Stimulated activated CD4-positive, alpha-beta T cell treated with anti-CD3 and anti-CD28 coated beads, Interleukin-12 subunit alpha, Interleukin-12 subunit beta, amount 100 ng/mL, for 24 hours (primary cell): Measurements from ENCODE around the gene TEX10.

ENCODE experiments used
- DNase-seq, 2 experiments: peaks; one replicate each; pipeline ENCODE4 v3.0.0-alpha.2; 2020; ENCODE audit warnings: low read depth in 2 of 2

TEX10 gene

DNA sequence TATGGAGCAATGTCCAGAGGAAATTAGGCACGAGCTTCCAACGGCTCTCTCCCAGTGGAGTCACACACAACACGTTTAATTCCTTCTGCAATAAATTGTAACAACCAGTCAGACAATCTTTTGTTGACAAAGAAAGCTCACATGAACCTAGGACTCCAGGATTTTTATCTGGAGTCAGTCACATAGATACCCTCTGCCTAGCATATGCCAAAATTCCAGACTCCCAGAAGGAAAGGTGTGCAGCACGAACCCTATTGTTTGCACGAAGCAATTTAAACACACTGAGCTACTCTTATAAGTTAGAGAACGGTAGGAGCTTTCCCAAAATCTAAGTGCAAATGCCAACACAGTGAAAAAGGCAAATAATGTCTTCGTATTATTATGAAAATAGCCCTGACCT lies 67.1 kb downstream of the TEX10 start:
- DNase-seq, result no peak

DNA sequence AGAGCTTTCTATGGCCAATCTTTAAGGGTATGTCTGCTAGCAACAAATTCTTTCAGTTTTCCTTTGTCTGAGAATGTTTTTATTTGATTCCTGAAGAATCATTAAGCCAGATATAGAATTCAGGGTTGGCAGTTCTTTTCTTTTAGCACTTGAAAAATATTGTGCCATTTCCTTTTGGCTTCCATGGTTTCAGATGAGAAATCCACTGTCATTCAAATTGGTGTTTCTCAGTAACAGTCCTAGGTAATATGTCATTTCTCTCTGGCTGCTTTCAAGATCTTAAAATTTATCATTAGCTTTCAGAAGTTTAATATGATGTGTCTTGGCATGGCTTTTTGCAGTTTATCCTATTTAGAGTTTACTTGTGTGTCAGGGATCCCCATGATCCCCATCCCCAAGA lies 67.7 kb downstream of the TEX10 start:
- no peak for DNase-seq

DNA sequence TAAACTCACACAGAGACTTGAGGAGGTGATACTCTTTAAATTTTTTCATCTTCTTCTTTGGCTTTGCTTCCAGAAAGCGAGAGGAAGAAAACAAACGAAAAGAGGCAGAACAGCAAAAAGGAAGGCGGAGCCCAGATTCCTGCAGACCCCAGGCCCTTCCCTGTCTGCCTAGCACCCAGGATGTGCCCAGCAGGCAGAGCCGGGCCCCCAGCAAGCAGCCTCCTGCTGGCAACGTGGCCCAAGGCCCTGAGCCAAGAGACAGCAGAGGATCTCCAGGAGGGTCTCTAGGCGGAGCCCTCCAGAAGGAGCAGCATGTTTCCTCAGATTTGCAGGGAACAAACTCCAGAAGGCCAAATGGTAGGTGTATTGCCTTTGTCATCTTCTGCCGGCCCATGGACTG lies 68.5 kb downstream of the TEX10 start:
- no peak for DNase-seq

DNA sequence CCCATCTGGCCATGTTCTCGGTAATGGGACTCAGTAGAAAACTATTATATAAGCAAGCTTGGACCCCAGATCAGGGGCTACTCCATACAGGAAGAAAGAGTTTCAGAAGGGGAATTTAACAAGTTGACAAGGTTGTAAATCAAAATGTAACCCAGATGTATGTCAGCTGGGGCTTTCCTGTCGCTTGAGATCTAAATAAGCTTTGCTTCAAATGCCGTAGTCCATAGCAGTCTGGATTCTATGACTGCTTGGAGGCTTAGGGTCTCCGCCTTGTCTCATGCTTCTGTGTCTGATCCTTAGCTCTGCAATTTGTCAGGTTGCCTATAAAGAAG lies 70.4 kb downstream of the TEX10 start:
- no peak for DNase-seq

DNA sequence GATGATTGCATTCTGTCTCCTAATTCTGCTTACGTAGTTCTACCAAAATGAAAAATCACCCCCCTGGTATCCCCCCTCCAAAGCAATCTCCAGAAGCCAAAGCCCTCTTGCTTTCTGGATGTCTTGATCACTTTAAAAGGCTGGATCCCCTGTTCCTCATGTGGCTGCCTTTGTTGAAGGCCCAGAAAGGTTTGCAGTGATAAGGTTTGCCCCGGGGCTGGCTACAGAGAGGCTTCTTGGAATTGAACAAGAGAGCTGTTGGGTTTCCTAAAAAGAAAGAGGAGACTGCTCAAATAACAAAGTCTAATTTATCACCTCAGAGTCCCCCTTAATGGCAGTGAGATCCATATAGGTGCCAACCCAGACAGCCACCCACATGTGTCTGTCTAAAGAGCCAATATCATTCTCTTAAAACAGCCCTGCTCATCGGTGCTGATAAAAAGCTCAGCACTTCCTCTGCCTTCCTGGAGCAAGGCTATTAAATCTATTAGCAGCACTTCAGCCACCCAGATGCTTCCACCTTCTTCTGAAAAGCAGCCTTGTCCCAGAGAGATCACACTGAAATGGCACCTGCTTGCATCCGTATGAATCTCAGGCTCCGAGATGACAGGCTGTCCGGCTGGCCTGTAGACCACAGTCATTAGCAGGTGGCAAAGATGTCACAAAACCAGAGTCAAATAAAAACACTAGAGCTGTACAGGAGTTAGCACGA lies 70.9 kb downstream of the TEX10 start:
- DNase-seq, result no peak

DNA sequence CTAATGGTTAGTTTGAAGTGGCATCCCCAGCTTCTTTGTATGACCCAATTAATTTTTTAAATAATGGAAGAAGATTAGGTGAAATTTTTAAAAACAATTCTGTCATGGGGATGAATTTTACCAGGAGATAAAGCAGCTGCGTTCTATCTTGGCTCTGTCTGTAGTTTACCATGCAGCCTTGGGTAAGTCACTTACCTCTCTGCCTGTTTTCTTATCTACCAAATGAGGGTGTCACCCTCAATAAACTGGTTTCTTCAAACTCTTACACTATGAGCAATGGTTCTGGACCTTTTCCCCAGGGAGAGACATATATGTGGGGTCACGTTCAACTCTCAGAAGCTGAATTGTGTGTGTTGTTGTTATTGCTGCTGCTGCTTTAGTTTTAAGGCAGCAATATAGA lies 71.7 kb downstream of the TEX10 start:
- DNase-seq, result no peak

DNA sequence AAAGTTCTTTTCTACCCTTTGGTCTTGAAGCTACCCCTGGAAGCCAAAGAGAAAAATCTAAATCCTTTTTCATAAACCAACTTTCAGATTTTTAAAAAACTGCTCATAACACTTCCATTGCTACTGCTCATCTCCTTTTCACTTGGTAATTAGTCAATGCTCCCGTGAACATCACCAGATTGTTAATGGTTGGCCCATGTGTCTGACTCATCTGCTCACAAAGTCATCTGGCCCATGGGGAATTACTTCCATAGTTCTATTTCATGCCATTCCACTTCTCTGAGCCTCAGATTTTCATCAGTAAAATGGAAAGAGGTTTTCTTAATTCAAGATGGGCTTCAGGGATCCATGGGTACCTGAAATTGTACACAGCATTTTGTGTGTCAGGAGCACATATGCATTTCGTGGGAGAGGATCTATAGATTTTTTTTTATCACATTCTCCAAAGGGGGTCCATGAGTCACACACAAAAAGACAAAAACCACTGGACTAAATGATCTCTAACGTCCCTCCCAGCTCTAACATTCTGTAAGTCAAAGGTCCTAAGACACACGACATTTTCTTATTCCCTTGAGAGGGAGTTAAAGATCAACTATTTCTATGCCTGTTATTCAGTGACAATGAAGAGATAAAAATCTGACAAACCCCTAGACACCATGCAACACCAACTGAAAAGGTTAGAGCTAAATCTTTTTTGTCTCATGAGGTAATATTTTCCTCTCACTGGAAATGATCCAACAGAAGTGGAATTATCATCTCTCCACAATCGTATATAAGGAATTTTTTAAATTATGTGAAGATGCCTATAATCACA lies 75.4 kb downstream of the TEX10 start:
- DNase-seq, result no peak

DNA sequence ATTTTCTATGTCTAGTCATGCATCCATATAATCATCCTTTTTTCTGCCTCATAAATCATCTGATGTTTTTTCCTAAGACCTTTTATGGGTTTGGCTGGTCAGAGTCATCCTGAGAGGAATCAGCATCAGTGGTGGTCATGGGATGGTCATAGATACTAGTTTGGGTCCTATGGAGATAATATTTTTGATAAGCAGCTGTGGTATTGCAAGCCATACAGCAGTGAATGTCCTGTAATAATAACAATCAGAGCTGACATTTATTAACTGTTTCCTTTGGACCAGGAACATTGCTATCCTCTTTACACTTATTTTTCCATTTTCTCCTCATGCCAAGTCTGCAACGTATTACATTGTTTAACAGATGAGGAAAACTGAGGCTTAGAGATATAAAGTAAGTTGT lies 83.1 kb downstream of the TEX10 start:
- DNase-seq, result no peak

DNA sequence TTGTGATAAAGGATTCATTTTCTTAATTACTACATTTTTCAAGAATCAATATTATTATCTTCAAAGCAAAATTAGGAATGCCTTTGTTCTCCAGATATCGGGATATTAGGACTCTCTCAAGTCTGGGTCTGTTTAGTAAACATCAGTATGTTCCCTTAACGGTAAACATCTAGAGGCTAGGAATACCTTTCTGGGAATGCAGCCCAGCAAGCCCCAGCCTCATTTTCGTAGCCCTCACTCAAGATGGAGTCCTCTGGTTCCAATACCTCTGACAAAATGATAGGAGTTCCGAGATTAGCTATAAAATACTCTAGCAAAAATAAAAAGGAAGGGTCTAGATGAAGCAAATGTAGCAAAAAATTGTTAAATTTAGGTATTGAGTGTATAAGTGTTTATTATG lies 84.5 kb downstream of the TEX10 start:
- DNase-seq, result no peak

DNA sequence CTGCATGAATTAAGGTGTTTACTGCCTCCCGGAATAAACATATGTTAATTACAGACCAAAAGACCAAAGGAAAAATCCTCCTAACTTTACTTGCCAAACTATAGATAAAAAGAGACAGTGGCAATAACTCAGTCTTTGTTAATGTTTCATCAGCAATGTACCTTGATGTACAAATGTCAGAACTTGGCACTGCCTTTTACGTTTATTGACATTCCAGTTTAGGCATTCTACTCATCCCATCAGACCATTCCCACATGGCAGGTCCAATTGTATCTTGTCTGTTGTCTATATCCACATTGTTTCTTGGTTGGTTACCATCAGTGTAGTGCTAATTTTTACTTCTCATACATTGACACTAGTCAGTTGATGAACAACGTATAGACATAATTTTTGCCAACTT lies 85.5 kb downstream of the TEX10 start:
- no peak for DNase-seq
